Endothelial cell of umbilical vein (primary cell): Measurements from ENCODE around the gene DDX39A. TPM values are rescaled to one million over a fixed set of nuclear protein-coding genes. Genes with fewer than 3 reads are reported as not detected.

Experiments used
- BruUV-seq: library from RNA; stranded (reverse); fragments of 400-500 nt; replicated peaks from 2 replicates; lab custom pipeline; 2021; lab: Mats Ljungman, UMichigan
- CTCF ChIA-PET: fragments of 300-600, 350-600 bp; sonication (Branson Sonifier 250); formaldehyde crosslinking; loops from one replicate; lab custom pipeline; 2021; ENCODE audit warnings: antibody characterized with exemption, inconsistent platforms; lab: Charles Lee
- POLR2A ChIA-PET: fragments of 300-600, 350-600 bp; sonication (Branson Sonifier 250); formaldehyde crosslinking; loops from one replicate; lab custom pipeline; 2021; ENCODE audit warnings: antibody characterized with exemption, inconsistent platforms; lab: Charles Lee
- DNase-seq: peaks from one replicate; pipeline ENCODE4 v3.0.0-alpha.2; 2011; ENCODE audit warnings: low read depth, low spot score
- FAIRE-seq: peaks from 2 replicates; lab custom pipeline; 2011; peaks lifted over from hg19 to GRCh38; lab: Jason Lieb, UNC
- H2AFZ ChIP-seq: 2 replicates; pipeline ENCODE4 v1.6.0; 2012; ENCODE audit warnings: low read depth, low read length, control low read depth, inconsistent platforms
- H3K27ac ChIP-seq: 2 replicates; pipeline ENCODE4 v1.5.1; 2011; ENCODE audit warnings: low read depth, mild to moderate bottlenecking, control low read depth, low read length, moderate library complexity; ENCODE audit not compliant: insufficient read depth
- H3K27me3 ChIP-seq, 2 experiments: 2 replicates each; pipeline versions ENCODE4 v1.6.0 to v1.6.1; 2011; ENCODE audit warnings: low read length in 2 of 2, mixed read lengths in 1 of 2; ENCODE audit not compliant: control insufficient read depth in 2 of 2, insufficient read depth in 2 of 2
- H3K36me3 ChIP-seq, 2 experiments: 2 replicates in 1 of 2; 3 replicates in 1 of 2; pipeline ENCODE4 v1.5.1; 2011; ENCODE audit warnings: low read length in 2 of 2, mild to moderate bottlenecking in 1 of 2, moderate library complexity in 1 of 2; ENCODE audit not compliant: control insufficient read depth in 2 of 2, insufficient read depth in 2 of 2; ENCODE audit errors: extremely low read depth in 1 of 2
- H3K4me1 ChIP-seq: 3 replicates; pipeline ENCODE4 v1.5.1; 2011; ENCODE audit warnings: mild to moderate bottlenecking, low read length; ENCODE audit not compliant: control insufficient read depth, insufficient read depth; ENCODE audit errors: extremely low read depth
- H3K4me2 ChIP-seq: 2 replicates; pipeline ENCODE4 v1.6.1; 2011; ENCODE audit warnings: low read length, control low read depth, mixed read lengths; ENCODE audit not compliant: insufficient read depth
- H3K4me3 ChIP-seq, 3 experiments: fragments of 200-600 bp in 1 of 3; sonication (generic), shearing (Covaris generic) in 1 of 3; replicated peaks in 1 of 3; 2 replicates each; pipeline ENCODE4 v1.5.1; 2011 to 2016; ENCODE audit warnings: control low read depth in 3 of 3, low read length in 3 of 3, mild to moderate bottlenecking in 2 of 3, inconsistent platforms in 1 of 3, low read depth in 1 of 3, moderate library complexity in 1 of 3; ENCODE audit not compliant: insufficient read depth in 1 of 3
- H3K79me2 ChIP-seq: 2 replicates; pipeline ENCODE4 v1.6.0; 2012; ENCODE audit warnings: low read length, inconsistent platforms; ENCODE audit not compliant: control insufficient read depth, insufficient read depth
- H3K9ac ChIP-seq: replicated peaks from 2 replicates; pipeline ENCODE3; 2011; ENCODE audit warnings: low read length, control low read depth; ENCODE audit not compliant: insufficient read depth; ENCODE audit errors: extremely low read depth
- H3K9me1 ChIP-seq: replicated peaks from 3 replicates; pipeline ENCODE4 v1.6.0; 2011; ENCODE audit warnings: mild to moderate bottlenecking, low read length; ENCODE audit not compliant: control insufficient read depth, insufficient read depth; ENCODE audit errors: extremely low read depth
- H3K9me3 ChIP-seq: replicated peaks from 2 replicates; pipeline ENCODE4 v1.5.1; 2012; ENCODE audit warnings: low read length, inconsistent platforms; ENCODE audit not compliant: control insufficient read depth, insufficient read depth
- H4K20me1 ChIP-seq: replicated peaks from 2 replicates; pipeline ENCODE3; 2011; ENCODE audit warnings: mild to moderate bottlenecking, low read length; ENCODE audit not compliant: control insufficient read depth, insufficient read depth; ENCODE audit errors: extremely low read depth
- EZH2 ChIP-seq: IDR thresholded peaks from 2 replicates; pipeline ENCODE4 v1.6.1; 2012; ENCODE audit warnings: borderline replicate concordance, low read depth, mild to moderate bottlenecking, moderate library complexity, low read length, inconsistent platforms; ENCODE audit not compliant: severe bottlenecking
- FOS ChIP-seq: IDR thresholded peaks from 2 replicates; pipeline ENCODE4 v1.6.1; 2011; ENCODE audit warnings: mild to moderate bottlenecking, low read length, moderate library complexity, borderline replicate concordance; ENCODE audit not compliant: insufficient read depth
- GATA2 ChIP-seq: IDR thresholded peaks from 2 replicates; pipeline ENCODE4 v1.7.0; 2011; ENCODE audit warnings: low read depth, mild to moderate bottlenecking, moderate library complexity, mixed read lengths, low read length; ENCODE audit not compliant: insufficient read length, insufficient read depth
- JUN ChIP-seq: IDR thresholded peaks from 2 replicates; pipeline ENCODE4 v1.6.1; 2011; ENCODE audit warnings: borderline replicate concordance, low read depth; ENCODE audit not compliant: insufficient read length, insufficient read depth
- MYC ChIP-seq: IDR thresholded peaks from one replicate; pipeline ENCODE4 v1.6.1; 2011; ENCODE audit warnings: mild to moderate bottlenecking, low read depth, low read length
- POLR2A ChIP-seq: IDR thresholded peaks from 2 replicates; pipeline ENCODE4 v1.6.1; 2012; ENCODE audit warnings: low read depth, mild to moderate bottlenecking, control low read depth, low read length
- POLR2AphosphoS5 ChIP-seq: IDR thresholded peaks from 2 replicates; pipeline ENCODE4 v1.6.1; 2012; ENCODE audit warnings: low read depth, mild to moderate bottlenecking, control low read depth, low read length, moderate library complexity; ENCODE audit not compliant: insufficient read depth
- dilution Hi-C: fragments of 300-500 bp; cut with MboI; formaldehyde crosslinking; loops from one replicate; pipeline ENCODE4 v1.15.0; 2019; ENCODE audit warnings: low sequenced_read_pairs; ENCODE audit not compliant: extremely low pct_ligation_motif_present
- intact Hi-C: fragments of 100-400 bp; cut with micrococcal nuclease; formaldehyde crosslinking; loops from one replicate; pipeline ENCODE4 v1.10.0; 2022
- polyA plus RNA-seq, 4 experiments: library from polyadenylated mRNA; depleted of rRNA in 3 of 4; stranded (reverse) in 3 of 4; unstranded in 1 of 4; fragments of >200 nt; gene quantifications; 2 replicates each; pipeline versions ENCODE4 v1.2.1 to v1.2.3, GENCODE V29; 2011 to 2012; ENCODE audit warnings: missing spikeins in 1 of 4
- total RNA-seq: library from RNA; stranded (reverse); gene quantifications from 2 replicates; pipeline ENCODE4 v1.2.3, GENCODE V29; 2021
- TF ChIP-seq, protein P1 (sequence below), 2 donors: IDR thresholded peaks; 1 replicate in 1 of 2; 2 replicates in 1 of 2; pipeline ENCODE4 v1.5.1; 2011; ENCODE audit warnings: low read length in 2 of 2, mild to moderate bottlenecking in 2 of 2, moderate library complexity in 2 of 2, control low read depth in 1 of 2, inconsistent platforms in 1 of 2, low read depth in 1 of 2; ENCODE audit not compliant: insufficient read depth in 1 of 2; ENCODE audit errors: extremely low read depth in 1 of 2
- TF ChIP-seq, protein P2 (sequence below): IDR thresholded peaks from 2 replicates; pipeline ENCODE4 v1.6.1; 2011; ENCODE audit not compliant: insufficient read depth, insufficient read length

The DDX39A gene
- total and polyA plus RNA-seq, 2 donors (not counting 3 experiments of a cell fraction or from before 2014, with no cell fraction given) = 157 to 158 TPM

DNA sequence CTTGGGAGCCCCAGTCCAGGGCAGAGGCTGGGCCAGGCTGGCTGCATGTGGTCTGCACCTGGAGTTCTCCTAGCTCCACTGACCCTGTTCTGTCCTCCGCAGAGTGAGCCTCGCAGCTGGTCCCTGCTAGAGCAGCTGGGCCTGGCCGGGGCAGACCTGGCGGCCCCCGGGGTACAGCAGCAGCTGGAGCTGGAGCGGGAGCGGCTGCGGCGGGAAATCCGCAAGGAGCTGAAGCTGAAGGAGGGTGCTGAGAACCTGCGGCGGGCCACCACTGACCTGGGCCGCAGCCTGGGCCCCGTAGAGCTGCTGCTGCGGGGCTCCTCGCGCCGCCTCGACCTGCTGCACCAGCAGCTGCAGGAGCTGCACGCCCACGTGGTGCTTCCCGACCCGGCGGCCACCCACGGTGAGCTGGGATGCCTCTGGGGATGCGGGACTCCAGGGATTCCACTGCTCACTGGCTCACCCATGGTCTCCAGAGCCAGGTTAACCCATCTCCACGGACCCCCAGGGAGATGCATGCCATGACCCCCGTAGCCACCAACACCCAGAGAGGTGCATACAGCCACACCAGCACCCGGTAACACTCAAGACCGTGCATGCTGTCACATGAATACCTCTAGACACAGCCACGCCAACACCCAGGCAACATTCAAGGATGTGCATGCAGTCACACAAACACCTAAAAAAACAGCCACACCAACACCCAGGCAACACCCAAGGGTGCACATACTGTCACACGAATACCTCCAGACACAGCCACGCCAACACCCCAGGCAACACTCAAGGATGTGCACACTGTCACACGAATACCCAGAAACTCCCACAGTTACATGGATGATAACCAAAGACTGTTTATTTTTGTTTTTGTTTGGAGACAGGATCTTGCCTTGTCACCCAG is 22.1 kb upstream of the DDX39A start:
- H3K9me3 ChIP-seq = no peaks in the 10 kb centered on the region
- no peaks in the 10 kb centered on the region for H3K9me1 ChIP-seq
- ChIA-PET POLR2A (no interaction called here), CTCF (interaction anchor here (1.6 kb wide), 1 partner anchor 7 kb away, joined by 4 read pairs; no protein-coding TSS in a partner anchor)
- DNase-seq (no peak), FAIRE-seq (no peak)
- H3K4me1 ChIP-seq = peaks cover 25% of the 10 kb centered on the region
- H3K4me2 ChIP-seq = no peak overlapping the region
- dilution Hi-C loops (no loop called here), intact Hi-C loops (no loop called here)
- H3K27ac ChIP-seq = no peak overlapping the region
- H3K4me3 ChIP-seq = no peak overlapping the region
- TF ChIP-seq, protein P1, sequence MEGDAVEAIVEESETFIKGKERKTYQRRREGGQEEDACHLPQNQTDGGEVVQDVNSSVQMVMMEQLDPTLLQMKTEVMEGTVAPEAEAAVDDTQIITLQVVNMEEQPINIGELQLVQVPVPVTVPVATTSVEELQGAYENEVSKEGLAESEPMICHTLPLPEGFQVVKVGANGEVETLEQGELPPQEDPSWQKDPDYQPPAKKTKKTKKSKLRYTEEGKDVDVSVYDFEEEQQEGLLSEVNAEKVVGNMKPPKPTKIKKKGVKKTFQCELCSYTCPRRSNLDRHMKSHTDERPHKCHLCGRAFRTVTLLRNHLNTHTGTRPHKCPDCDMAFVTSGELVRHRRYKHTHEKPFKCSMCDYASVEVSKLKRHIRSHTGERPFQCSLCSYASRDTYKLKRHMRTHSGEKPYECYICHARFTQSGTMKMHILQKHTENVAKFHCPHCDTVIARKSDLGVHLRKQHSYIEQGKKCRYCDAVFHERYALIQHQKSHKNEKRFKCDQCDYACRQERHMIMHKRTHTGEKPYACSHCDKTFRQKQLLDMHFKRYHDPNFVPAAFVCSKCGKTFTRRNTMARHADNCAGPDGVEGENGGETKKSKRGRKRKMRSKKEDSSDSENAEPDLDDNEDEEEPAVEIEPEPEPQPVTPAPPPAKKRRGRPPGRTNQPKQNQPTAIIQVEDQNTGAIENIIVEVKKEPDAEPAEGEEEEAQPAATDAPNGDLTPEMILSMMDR (IDR thresholded peaks at IDR 0.05; ENCODE audit: extremely low read depth in 1 of 2, insufficient read depth in 1 of 2, low read depth in 1 of 2, low read length in 2 of 2) = no peak
- TF ChIP-seq FOS (no peak), POLR2AphosphoS5 (no peak), JUN (no peak), MYC (no peak), POLR2A (no peak), GATA2 (no peak), EZH2 (no peak)
- TF ChIP-seq, protein P2, sequence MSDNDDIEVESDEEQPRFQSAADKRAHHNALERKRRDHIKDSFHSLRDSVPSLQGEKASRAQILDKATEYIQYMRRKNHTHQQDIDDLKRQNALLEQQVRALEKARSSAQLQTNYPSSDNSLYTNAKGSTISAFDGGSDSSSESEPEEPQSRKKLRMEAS = no peak
- BruUV-seq = no TSS peak
- H4K20me1 ChIP-seq = no peaks in the 10 kb centered on the region
- H3K36me3 ChIP-seq = peaks cover 10 to 35% of the 10 kb centered on the region in 2 experiments
- H3K79me2 ChIP-seq = peaks cover 46% of the 10 kb centered on the region
- no peak overlapping the region for H3K9ac ChIP-seq
- H2AFZ ChIP-seq = no peak overlapping the region
- no peaks in the 10 kb centered on the region for H3K27me3 ChIP-seq
